Measurements from ENCODE around the gene TFEB.

GRCh38 chr6:41695825-41696224 lies 39.6 kb downstream of the TFEB start:
- TF ChIP-seq CTCF (conservative IDR thresholded peaks at IDR 0.05 in 1 of 2, IDR thresholded peaks at IDR 0.05 in 1 of 2; ENCODE audit: low read depth in 1 of 2, low read length in 2 of 2) (no peak), EZH2 (IDR thresholded peaks at IDR 0.05; ENCODE audit: low read length, missing control alignments) (no peak)
